ENCODE data around the gene SDHAF4.

SDHAF4 gene

GRCh38 chr6:70620746-70621145, 54.0 kb downstream of the SDHAF4 start:
- no peaks in the 10 kb centered on the region for H3K36me3 ChIP-seq (ENCODE audit: control insufficient read depth, insufficient read depth, low read length)
- no peak for DNase-seq
- H3K4me1 ChIP-seq (ENCODE audit: control insufficient read depth, insufficient read depth, low read length, poor library complexity, severe bottlenecking): no peaks in the 10 kb centered on the region
- no peaks in the 10 kb centered on the region for H3K27me3 ChIP-seq (replicated peaks; ENCODE audit: control insufficient read depth, insufficient read depth, low read length, poor library complexity, severe bottlenecking)
- H3K9me3 ChIP-seq (ENCODE audit: control insufficient read depth, low read length): no peaks in the 10 kb centered on the region
- H3K4me3 ChIP-seq (ENCODE audit: insufficient read depth, low read depth, low read length, poor library complexity, severe bottlenecking): no peak overlapping the region
- H3K27ac ChIP-seq (ENCODE audit: insufficient read depth, low read length, poor library complexity, severe bottlenecking): no peak overlapping the region

- H3K4me3 ChIP-seq (ENCODE audit: insufficient read depth, low read depth, low read length, poor library complexity, severe bottlenecking): no peak overlapping the region
- no peaks in the 10 kb centered on the region for H3K36me3 ChIP-seq (ENCODE audit: control insufficient read depth, insufficient read depth, low read length)
- no peaks in the 10 kb centered on the region for H3K4me1 ChIP-seq (ENCODE audit: control insufficient read depth, insufficient read depth, low read length, poor library complexity, severe bottlenecking)
- H3K27ac ChIP-seq (ENCODE audit: insufficient read depth, low read length, poor library complexity, severe bottlenecking): no peak overlapping the region
- H3K27me3 ChIP-seq (replicated peaks; ENCODE audit: control insufficient read depth, insufficient read depth, low read length, poor library complexity, severe bottlenecking): no peaks in the 10 kb centered on the region
- H3K9me3 ChIP-seq (ENCODE audit: control insufficient read depth, low read length): no peaks in the 10 kb centered on the region
- DNase-seq: no peak
Observed at GRCh38 chr6:70622461-70622860, 55.7 kb downstream of the SDHAF4 start.

GRCh38 chr6:70625436-70625835, 58.7 kb downstream of the SDHAF4 start:
- Histone ChIP-seq H3K9me3 (ENCODE audit: control insufficient read depth, low read length) (no peaks in the 10 kb centered on the region), H3K36me3 (ENCODE audit: control insufficient read depth, insufficient read depth, low read length) (no peaks in the 10 kb centered on the region), H3K4me1 (ENCODE audit: control insufficient read depth, insufficient read depth, low read length, poor library complexity, severe bottlenecking) (no peaks in the 10 kb centered on the region), H3K27ac (ENCODE audit: insufficient read depth, low read length, poor library complexity, severe bottlenecking) (no peak overlapping the region), H3K4me3 (ENCODE audit: insufficient read depth, low read depth, low read length, poor library complexity, severe bottlenecking) (no peak overlapping the region), H3K27me3 (replicated peaks; ENCODE audit: control insufficient read depth, insufficient read depth, low read length, poor library complexity, severe bottlenecking) (no peaks in the 10 kb centered on the region)
- DNase-seq: no peak

GRCh38 chr6:70627500-70628254, 60.9 kb downstream of the SDHAF4 start:
- no peak for DNase-seq

GRCh38 chr6:70629929-70630328, 63.2 kb downstream of the SDHAF4 start:
- no peak overlapping the region for H3K27ac ChIP-seq (ENCODE audit: insufficient read depth, low read length, poor library complexity, severe bottlenecking)
- H3K27me3 ChIP-seq (replicated peaks; ENCODE audit: control insufficient read depth, insufficient read depth, low read length, poor library complexity, severe bottlenecking): no peaks in the 10 kb centered on the region
- H3K36me3 ChIP-seq (ENCODE audit: control insufficient read depth, insufficient read depth, low read length): no peaks in the 10 kb centered on the region
- H3K9me3 ChIP-seq (ENCODE audit: control insufficient read depth, low read length): no peaks in the 10 kb centered on the region
- no peak for DNase-seq
- no peak overlapping the region for H3K4me3 ChIP-seq (ENCODE audit: insufficient read depth, low read depth, low read length, poor library complexity, severe bottlenecking)
- H3K4me1 ChIP-seq (ENCODE audit: control insufficient read depth, insufficient read depth, low read length, poor library complexity, severe bottlenecking): no peaks in the 10 kb centered on the region

More at GRCh38 chr6:70627500-70628254, 60.9 kb downstream of the SDHAF4 start:
- Histone ChIP-seq H3K4me3 (ENCODE audit: insufficient read depth, low read depth, low read length, poor library complexity, severe bottlenecking) (no peak overlapping the region), H3K27ac (ENCODE audit: insufficient read depth, low read length, poor library complexity, severe bottlenecking) (no peak overlapping the region), H3K36me3 (ENCODE audit: control insufficient read depth, insufficient read depth, low read length) (no peaks in the 10 kb centered on the region), H3K4me1 (ENCODE audit: control insufficient read depth, insufficient read depth, low read length, poor library complexity, severe bottlenecking) (no peaks in the 10 kb centered on the region), H3K27me3 (replicated peaks; ENCODE audit: control insufficient read depth, insufficient read depth, low read length, poor library complexity, severe bottlenecking) (no peaks in the 10 kb centered on the region), H3K9me3 (ENCODE audit: control insufficient read depth, low read length) (no peaks in the 10 kb centered on the region)

- Histone ChIP-seq H3K36me3 (ENCODE audit: control insufficient read depth, insufficient read depth, low read length) (no peaks in the 10 kb centered on the region), H3K27ac (ENCODE audit: insufficient read depth, low read length, poor library complexity, severe bottlenecking) (no peak overlapping the region), H3K4me1 (ENCODE audit: control insufficient read depth, insufficient read depth, low read length, poor library complexity, severe bottlenecking) (no peaks in the 10 kb centered on the region), H3K27me3 (replicated peaks; ENCODE audit: control insufficient read depth, insufficient read depth, low read length, poor library complexity, severe bottlenecking) (no peaks in the 10 kb centered on the region), H3K4me3 (ENCODE audit: insufficient read depth, low read depth, low read length, poor library complexity, severe bottlenecking) (no peak overlapping the region), H3K9me3 (ENCODE audit: control insufficient read depth, low read length) (no peaks in the 10 kb centered on the region)
- no peak for DNase-seq
Observed at GRCh38 chr6:70633870-70634269, 67.1 kb downstream of the SDHAF4 start.

- no peaks in the 10 kb centered on the region for H3K27me3 ChIP-seq (replicated peaks; ENCODE audit: control insufficient read depth, insufficient read depth, low read length, poor library complexity, severe bottlenecking)
- DNase-seq: no peak
Observed at GRCh38 chr6:70636596-70636995, 69.9 kb downstream of the SDHAF4 start.

GRCh38 chr6:70638468-70638867, 71.7 kb downstream of the SDHAF4 start:
- DNase-seq: no peak
- no peaks in the 10 kb centered on the region for H3K27me3 ChIP-seq (replicated peaks; ENCODE audit: control insufficient read depth, insufficient read depth, low read length, poor library complexity, severe bottlenecking)
- H3K4me3 ChIP-seq (ENCODE audit: insufficient read depth, low read depth, low read length, poor library complexity, severe bottlenecking): no peak overlapping the region
- no peaks in the 10 kb centered on the region for H3K36me3 ChIP-seq (ENCODE audit: control insufficient read depth, insufficient read depth, low read length)
- H3K9me3 ChIP-seq (ENCODE audit: control insufficient read depth, low read length): no peaks in the 10 kb centered on the region
- H3K4me1 ChIP-seq (ENCODE audit: control insufficient read depth, insufficient read depth, low read length, poor library complexity, severe bottlenecking): no peaks in the 10 kb centered on the region
- H3K27ac ChIP-seq (ENCODE audit: insufficient read depth, low read length, poor library complexity, severe bottlenecking): no peak overlapping the region

More at GRCh38 chr6:70636596-70636995, 69.9 kb downstream of the SDHAF4 start:
- no peaks in the 10 kb centered on the region for H3K36me3 ChIP-seq (ENCODE audit: control insufficient read depth, insufficient read depth, low read length)
- H3K27ac ChIP-seq (ENCODE audit: insufficient read depth, low read length, poor library complexity, severe bottlenecking): no peak overlapping the region
- no peaks in the 10 kb centered on the region for H3K4me1 ChIP-seq (ENCODE audit: control insufficient read depth, insufficient read depth, low read length, poor library complexity, severe bottlenecking)
- H3K9me3 ChIP-seq (ENCODE audit: control insufficient read depth, low read length): no peaks in the 10 kb centered on the region
- no peak overlapping the region for H3K4me3 ChIP-seq (ENCODE audit: insufficient read depth, low read depth, low read length, poor library complexity, severe bottlenecking)
